Activated T-helper 17 cell treated with anti-CD3 and anti-CD28 coated beads, Interleukin-2, amount 50 U/mL, for 72 hours (primary cell): Measurements from ENCODE around the gene PIP4K2B. TPM values are rescaled to one million over a fixed set of nuclear protein-coding genes. Genes with fewer than 3 reads are reported as not detected.
"Not testable (repeated sequence)": the region's sequence is repeated elsewhere in the genome, so short reads cannot be mapped to it uniquely, and the experiment has no call there.

Experiments
- ATAC-seq: fragments of 150-1000 bp; cut with Tn5 transposase; replicated peaks from 2 replicates; pipeline ENCODE4 v1.10.0; 2021; ENCODE audit warnings: mild to moderate bottlenecking, moderate library complexity
- H3K27ac Mint-ChIP-seq: one replicate; pipeline ENCODE4 v1.8.0; 2022; ENCODE audit warnings: mixed read lengths
- H3K27me3 Mint-ChIP-seq: one replicate; pipeline ENCODE4 v1.8.0; 2022; ENCODE audit warnings: mixed read lengths
- H3K36me3 Mint-ChIP-seq: one replicate; pipeline ENCODE4 v1.8.0; 2022; ENCODE audit warnings: low read depth, mild to moderate bottlenecking, mixed read lengths
- H3K4me1 Mint-ChIP-seq: one replicate; pipeline ENCODE4 v1.8.0; 2022; ENCODE audit warnings: mixed read lengths
- H3K4me3 Mint-ChIP-seq: one replicate; pipeline ENCODE4 v1.8.0; 2022; ENCODE audit warnings: mild to moderate bottlenecking, mixed read lengths
- H3K9me3 Mint-ChIP-seq: one replicate; pipeline ENCODE4 v1.8.0; 2022; ENCODE audit warnings: mixed read lengths
- total RNA-seq, 2 donors: library from RNA; stranded (reverse); gene quantifications; one replicate each; pipeline ENCODE4 v1.2.3, GENCODE V29; 2022

The PIP4K2B gene
- total RNA-seq, 2 donors from 2014 or later, result 37.1 to 43.8 TPM

DNA sequence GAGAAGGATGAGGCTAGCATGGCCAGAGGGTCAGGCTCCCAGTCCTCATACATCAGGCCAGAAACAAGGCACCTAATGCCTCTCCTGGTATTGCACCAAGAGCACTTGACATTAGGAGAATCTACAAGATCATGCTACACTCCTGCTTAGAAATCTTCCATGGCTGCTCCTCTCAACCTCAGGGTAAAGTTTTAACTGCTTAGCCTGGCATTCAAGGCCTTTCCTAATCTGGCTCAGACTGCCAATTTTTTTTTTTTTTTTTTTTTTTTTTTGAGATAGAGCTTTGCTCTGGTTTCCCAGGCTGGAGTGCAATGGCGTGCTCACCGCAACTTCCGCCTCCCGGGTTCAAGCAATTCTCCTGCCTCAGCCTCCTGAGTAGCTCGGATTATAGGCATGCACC lies 8.2 kb downstream of the PIP4K2B start:
- Mint-ChIP-seq H3K4me1 (peaks cover 9% of the 10 kb centered on the region), H3K9me3 (no peaks in the 10 kb centered on the region), H3K36me3 (peaks cover 45% of the 10 kb centered on the region), H3K4me3 (no peak overlapping the region), H3K27me3 (no peaks in the 10 kb centered on the region), H3K27ac (no peak overlapping the region)
- ATAC-seq, result no peak

DNA sequence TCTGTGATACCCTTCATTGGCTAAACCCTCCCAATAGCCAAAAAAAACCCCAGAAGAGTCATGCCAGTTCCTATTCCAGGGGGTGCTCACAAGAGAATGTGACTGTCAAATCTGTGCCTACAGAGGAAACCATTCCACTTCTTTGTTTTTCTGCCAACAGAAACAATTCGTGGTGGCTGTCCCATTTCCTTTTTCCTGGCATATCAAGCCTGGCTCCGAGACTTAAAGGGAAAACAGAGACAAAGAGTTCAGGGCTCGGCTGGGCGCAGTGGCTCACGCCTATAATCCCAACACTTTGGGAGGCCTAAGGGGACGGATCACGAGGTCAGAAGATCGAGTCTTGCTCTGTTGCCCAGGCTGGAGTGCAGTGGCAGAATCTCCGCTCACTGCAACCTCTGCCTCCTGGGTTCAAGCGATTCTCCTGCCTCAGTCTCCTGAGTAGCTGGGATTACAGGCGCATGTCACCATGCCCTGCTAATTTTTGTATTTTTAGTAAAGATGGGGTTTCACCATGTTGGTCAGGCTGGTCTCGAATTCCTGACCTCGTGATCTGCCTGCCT lies 9.1 kb downstream of the PIP4K2B start:
- peaks cover 46% of the 10 kb centered on the region for H3K36me3 Mint-ChIP-seq
- not testable (repeated sequence) for H3K4me3 Mint-ChIP-seq, H3K9me3 Mint-ChIP-seq, H3K27me3 Mint-ChIP-seq, H3K27ac Mint-ChIP-seq, ATAC-seq, H3K4me1 Mint-ChIP-seq

DNA sequence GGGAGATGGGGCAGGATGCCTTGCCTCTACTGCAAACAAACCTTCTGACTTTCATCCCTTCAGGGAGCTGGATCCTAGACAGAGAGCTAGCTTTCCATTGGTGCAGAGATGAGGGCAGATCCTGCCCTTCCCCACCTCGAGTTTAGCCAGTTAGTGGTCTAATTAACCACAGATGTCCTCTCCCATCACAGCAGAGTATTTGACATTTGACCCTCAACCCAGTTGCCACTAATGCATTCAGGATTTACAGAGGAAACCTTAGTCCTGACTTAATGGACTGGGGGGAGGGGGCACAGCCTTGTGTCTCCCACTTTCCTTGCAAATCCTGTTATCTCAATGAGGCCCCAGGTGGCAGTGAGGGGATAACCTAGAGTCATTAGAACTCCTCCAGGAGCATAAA lies 10.2 kb downstream of the PIP4K2B start:
- H3K27ac Mint-ChIP-seq, result peak overlapping the region; percentile 28
- ATAC-seq, result no peak
- H3K4me3 Mint-ChIP-seq, result no peak overlapping the region
- peaks cover 4% of the 10 kb centered on the region for H3K4me1 Mint-ChIP-seq
- no peaks in the 10 kb centered on the region for H3K27me3 Mint-ChIP-seq
- H3K36me3 Mint-ChIP-seq, result peaks cover 48% of the 10 kb centered on the region
- no peaks in the 10 kb centered on the region for H3K9me3 Mint-ChIP-seq

DNA sequence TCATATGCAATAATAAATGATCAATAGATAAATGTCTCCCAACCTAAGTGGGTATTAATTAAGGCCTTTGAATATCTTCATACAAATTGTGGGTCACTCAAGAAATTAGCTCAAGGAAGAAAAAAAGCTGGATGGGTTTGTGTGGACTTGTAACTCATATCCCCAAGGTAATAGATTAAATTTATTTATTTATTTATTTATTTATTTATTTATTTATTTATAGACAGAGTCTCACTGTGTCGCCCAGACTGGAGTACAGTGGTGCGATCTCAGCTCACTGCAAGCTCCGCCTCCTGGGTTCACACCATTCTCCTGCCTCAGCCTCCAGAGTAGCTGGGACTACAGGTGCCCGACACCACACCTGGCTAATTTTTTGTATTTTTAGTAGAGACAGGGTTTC lies 11.4 kb downstream of the PIP4K2B start:
- H3K27me3 Mint-ChIP-seq, H3K27ac Mint-ChIP-seq, ATAC-seq, H3K4me3 Mint-ChIP-seq, H3K4me1 Mint-ChIP-seq, H3K9me3 Mint-ChIP-seq: not testable (repeated sequence)
- H3K36me3 Mint-ChIP-seq, result peaks cover 52% of the 10 kb centered on the region

DNA sequence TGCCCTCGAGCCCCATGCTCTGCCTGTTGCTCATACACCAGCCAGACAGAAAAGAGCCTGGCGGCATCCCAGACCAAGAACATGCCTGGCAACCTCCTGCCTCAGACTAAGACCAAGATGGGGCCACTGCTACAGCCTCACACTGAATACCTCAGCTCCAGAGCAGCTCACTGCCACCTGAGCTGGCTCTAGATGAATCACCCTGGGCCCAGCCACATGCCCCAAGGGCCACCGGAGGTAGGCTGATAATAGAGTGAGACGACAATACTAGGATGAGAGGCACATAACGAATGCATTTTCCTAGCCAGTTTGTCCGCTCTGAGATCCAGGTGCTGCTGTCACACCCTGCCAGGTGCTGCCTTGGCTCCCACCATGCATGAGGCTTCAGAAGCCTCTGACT lies 13.0 kb downstream of the PIP4K2B start:
- H3K27ac Mint-ChIP-seq, result no peak overlapping the region
- no peak overlapping the region for H3K4me3 Mint-ChIP-seq
- H3K27me3 Mint-ChIP-seq, result no peaks in the 10 kb centered on the region
- no peaks in the 10 kb centered on the region for H3K9me3 Mint-ChIP-seq
- H3K4me1 Mint-ChIP-seq, result no peaks in the 10 kb centered on the region
- peaks cover 59% of the 10 kb centered on the region for H3K36me3 Mint-ChIP-seq
- no peak for ATAC-seq

DNA sequence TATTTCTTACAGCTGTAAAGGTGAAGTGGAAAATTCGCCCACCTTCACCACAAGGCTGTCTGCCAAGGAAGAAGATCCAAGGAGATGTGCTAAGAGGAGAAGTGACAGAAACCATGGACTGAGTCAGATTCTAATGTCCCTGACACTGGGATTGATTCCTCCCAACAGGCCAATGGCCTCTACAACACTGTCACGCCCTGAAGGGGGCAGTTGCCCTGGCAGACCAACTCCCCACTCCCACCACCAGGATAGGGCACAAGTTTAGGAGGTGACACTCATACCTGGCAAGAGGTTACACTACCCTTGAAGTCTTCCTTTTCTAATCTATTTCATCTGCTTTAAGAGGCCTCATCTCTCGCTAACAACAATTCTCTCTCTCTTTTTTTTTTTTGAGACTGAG lies 16.1 kb downstream of the PIP4K2B start:
- no peak for ATAC-seq
- Mint-ChIP-seq H3K9me3 (no peaks in the 10 kb centered on the region), H3K36me3 (peaks cover 90% of the 10 kb centered on the region), H3K27ac (no peak overlapping the region), H3K4me3 (no peak overlapping the region), H3K27me3 (no peaks in the 10 kb centered on the region), H3K4me1 (no peaks in the 10 kb centered on the region)

DNA sequence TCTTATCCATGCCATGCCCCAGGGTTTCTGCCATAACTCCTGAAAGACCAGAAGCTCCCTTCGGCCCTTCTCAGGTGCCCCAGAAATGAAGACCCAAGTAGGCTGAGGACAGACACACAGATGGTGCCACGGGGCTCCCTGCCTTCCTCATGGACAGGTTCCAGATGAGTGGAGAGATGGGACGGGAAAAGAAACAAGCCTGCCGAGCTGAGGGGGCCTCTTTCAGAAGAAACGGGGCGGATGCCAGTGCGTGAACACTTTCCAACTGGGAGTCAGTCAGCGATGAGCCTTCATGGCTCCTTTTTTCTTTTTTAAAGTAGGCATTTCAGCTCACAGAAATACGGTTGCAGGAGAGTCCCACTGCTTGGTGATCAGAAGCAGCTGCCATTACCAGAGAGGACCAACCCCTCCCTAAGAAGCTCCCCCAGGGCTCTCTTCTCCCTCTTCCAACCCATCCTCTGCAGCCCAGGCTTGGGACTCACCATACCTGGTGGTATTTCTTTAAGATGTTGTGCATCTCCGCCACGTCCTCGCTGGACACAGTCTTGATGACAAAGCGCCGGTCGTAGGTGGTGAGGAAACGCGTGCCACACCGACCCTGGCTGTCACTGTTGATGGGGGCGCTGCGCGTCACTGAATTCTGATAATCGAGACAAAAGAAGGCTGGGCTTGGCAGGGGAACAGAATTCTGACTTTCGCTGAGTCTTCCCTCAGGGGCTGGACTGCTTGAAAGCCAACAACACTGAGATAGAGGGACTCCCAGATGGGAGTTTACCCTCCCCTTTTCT lies 19.2 kb downstream of the PIP4K2B start:
- Mint-ChIP-seq H3K4me1 (no peaks in the 10 kb centered on the region), H3K4me3 (no peak overlapping the region), H3K27me3 (no peaks in the 10 kb centered on the region), H3K36me3 (peaks cover 96% of the 10 kb centered on the region), H3K9me3 (no peaks in the 10 kb centered on the region), H3K27ac (peak overlapping the region; percentile 46)
- ATAC-seq, result no peak

DNA sequence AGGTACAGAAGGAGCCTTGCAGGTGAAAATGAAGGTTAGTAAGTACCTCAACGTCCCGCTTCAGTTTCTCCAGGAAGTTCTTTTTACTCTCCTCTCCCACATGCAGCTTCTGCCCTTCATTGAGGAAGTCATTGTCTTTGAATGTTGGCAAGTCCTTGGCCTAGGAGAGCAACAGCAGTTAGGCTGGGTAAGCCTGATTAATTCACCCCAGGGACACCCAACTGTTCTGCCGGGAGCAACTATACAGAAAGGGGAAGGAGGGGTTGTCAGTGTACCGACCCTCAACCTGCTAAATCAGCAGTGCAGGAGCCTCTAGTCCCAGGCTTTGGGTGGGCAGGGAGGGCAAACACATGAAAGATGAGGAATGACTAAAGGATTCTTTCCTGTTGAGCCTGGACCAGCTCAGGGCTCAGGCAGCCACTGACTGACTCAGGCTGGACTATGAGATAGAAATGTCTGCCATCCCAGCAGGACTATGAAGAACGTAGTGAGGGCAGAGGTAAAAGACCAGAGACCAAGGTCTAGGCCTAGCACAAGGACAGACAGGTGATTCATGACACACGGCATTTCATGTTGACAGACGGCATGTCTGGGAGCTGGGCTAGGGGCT lies 21.6 kb downstream of the PIP4K2B start:
- Mint-ChIP-seq H3K9me3 (no peaks in the 10 kb centered on the region), H3K27ac (no peak overlapping the region), H3K36me3 (peaks cover 94% of the 10 kb centered on the region), H3K4me1 (no peaks in the 10 kb centered on the region), H3K4me3 (no peak overlapping the region), H3K27me3 (no peaks in the 10 kb centered on the region)
- no peak for ATAC-seq

DNA sequence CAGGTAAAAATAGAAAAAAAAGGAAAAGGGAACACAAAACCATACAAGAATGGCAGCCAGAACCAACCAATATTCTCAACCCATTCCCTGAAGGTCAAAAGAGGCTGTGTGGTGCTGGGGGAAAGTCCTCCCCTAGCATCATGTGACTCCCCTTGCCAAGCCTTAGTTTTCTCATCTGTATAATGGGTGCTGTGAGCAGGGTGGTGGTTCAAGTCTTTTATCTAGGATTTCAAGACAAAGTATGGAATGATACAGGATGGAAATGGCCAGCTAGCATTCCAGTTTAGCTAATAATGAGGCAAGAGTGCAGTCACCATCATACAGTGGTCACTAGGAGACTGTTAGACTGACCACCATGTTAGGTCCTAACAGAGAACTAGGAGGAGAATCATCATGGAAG lies 26.1 kb downstream of the PIP4K2B start:
- no peaks in the 10 kb centered on the region for H3K9me3 Mint-ChIP-seq
- no peaks in the 10 kb centered on the region for H3K4me1 Mint-ChIP-seq
- no peaks in the 10 kb centered on the region for H3K27me3 Mint-ChIP-seq
- H3K27ac Mint-ChIP-seq, result peak overlapping the region; percentile 55
- no peak overlapping the region for H3K4me3 Mint-ChIP-seq
- no peak for ATAC-seq
- peaks cover 94% of the 10 kb centered on the region for H3K36me3 Mint-ChIP-seq

DNA sequence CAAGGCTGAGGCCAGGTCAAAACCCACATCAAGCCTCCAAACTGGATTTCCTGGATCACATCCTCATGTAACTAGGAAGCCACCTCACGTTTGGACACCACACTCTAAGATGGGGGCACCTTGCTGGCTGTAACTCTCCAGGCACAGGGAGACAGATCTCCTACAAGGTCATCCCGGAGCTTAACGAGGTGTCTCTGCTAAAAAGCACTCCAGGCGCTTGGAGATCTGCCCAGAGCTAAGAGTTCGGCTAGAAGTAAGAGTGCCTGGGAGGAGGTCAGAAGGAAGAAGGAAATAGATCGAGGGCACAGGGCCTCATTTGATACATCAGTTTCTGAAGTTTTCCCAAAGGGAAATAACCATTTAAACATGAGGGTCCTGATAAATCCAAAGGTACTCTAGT lies 30.9 kb downstream of the PIP4K2B start:
- Mint-ChIP-seq H3K9me3 (no peaks in the 10 kb centered on the region), H3K4me3 (no peak overlapping the region), H3K4me1 (no peaks in the 10 kb centered on the region), H3K27me3 (no peaks in the 10 kb centered on the region), H3K36me3 (peaks cover 100% of the 10 kb centered on the region), H3K27ac (no peak overlapping the region)
- no peak for ATAC-seq

DNA sequence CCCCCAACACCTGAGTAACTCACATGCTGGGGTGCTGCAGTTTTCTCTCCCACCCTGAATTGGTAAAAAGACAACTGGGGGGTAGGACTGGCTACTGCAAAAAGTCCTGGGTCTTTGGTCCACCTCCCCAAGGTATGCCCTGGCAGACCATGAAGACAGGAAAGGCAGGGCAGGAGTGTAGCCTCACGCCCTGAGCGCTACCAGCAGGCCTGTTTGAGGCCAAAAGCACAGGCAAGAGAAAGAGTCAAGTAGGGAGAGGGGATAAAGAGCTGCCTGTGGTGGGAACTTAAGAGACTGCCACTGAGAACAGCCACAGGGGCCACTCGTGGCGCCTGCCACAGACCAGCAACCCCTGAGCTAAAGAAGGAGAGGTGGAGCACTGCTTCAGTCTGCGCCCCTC lies 33.0 kb downstream of the PIP4K2B start:
- Mint-ChIP-seq H3K27ac (no peak overlapping the region), H3K4me3 (no peak overlapping the region), H3K36me3 (peaks cover 100% of the 10 kb centered on the region), H3K27me3 (no peaks in the 10 kb centered on the region), H3K9me3 (no peaks in the 10 kb centered on the region), H3K4me1 (peaks cover 4% of the 10 kb centered on the region)
- ATAC-seq, result no peak

DNA sequence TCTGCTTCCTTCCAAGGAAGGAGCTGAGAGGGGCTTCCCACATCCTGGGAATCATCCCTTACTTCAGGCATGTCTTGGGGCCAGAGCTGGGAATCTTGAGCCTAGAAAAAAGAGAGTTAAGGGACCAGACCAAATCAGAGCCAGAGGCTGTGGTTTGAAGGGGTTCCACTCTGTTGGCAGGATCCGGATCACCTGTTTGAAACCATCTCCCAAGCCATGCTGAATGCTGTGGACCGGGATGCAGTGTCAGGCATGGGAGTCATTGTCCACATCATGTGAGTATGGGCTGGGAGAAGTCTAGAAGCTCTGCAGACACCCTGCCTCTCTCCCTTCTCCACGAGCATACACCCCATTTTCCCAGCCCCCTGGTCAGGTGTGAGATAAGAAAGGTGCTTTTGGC lies 37.1 kb downstream of the PIP4K2B start:
- Mint-ChIP-seq H3K36me3 (peaks cover 100% of the 10 kb centered on the region), H3K9me3 (no peaks in the 10 kb centered on the region), H3K27me3 (no peaks in the 10 kb centered on the region), H3K4me3 (no peak overlapping the region), H3K27ac (peak overlapping the region; percentile 79), H3K4me1 (peaks cover 4% of the 10 kb centered on the region)
- no peak for ATAC-seq

DNA sequence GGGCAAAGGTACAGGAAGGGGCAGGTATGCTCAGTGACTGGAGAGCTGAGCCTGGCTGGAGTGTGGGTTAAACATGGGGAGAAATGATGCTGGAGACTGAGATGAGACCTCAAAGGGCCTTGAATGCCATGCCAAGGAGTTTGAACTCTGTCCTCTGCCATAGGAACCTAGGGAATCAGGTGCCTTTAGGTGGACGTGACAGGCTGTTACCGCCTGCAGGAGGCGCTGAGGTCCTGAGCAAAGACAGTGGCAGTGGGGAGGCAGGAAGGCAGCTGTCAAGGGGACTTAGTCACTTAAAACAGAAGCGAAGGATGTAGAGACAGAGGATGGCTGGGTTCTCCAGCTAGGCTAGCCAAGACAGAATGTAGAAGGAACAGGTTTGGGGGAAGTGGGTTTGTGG lies 37.7 kb downstream of the PIP4K2B start:
- peak; percentile 48 for ATAC-seq
- Mint-ChIP-seq H3K27me3 (no peaks in the 10 kb centered on the region), H3K27ac (peak overlapping the region; percentile 79), H3K36me3 (peaks cover 100% of the 10 kb centered on the region), H3K9me3 (no peaks in the 10 kb centered on the region), H3K4me3 (no peak overlapping the region), H3K4me1 (peaks cover 4% of the 10 kb centered on the region)

DNA sequence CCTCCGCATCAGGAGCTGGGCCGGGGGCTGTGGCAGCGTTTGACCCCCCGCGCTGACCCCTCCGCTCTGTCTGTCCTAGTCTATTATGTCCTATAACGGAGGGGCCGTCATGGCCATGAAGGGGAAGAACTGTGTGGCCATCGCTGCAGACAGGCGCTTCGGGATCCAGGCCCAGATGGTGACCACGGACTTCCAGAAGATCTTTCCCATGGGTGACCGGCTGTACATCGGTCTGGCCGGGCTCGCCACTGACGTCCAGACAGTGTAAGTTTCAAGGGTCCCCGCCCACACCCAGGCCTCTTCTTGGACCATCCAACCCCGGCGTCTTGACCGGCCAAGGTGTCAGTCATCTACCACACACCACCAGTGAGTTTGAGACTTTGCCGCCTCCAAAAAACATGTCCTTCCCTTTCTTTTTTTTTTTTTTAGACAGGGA lies 46.3 kb downstream of the PIP4K2B start:
- no peak for ATAC-seq
- Mint-ChIP-seq H3K27ac (peak overlapping the region; percentile 95), H3K4me1 (peaks cover 27% of the 10 kb centered on the region), H3K36me3 (peaks cover 73% of the 10 kb centered on the region), H3K4me3 (peak overlapping the region; percentile 86), H3K9me3 (no peaks in the 10 kb centered on the region), H3K27me3 (peaks cover 7% of the 10 kb centered on the region)
